HG02678 (cell line): ENCODE measurements around the gene PFN1.

Experiments used
- ATAC-seq: cut with Tn5 transposase; IDR thresholded peaks from one replicate; pipeline ENCODE4 v1.9.1; 2021; ENCODE audit warnings: mild to moderate bottlenecking, moderate library complexity; ENCODE audit not compliant: unreplicated experiment

The PFN1 gene

DNA sequence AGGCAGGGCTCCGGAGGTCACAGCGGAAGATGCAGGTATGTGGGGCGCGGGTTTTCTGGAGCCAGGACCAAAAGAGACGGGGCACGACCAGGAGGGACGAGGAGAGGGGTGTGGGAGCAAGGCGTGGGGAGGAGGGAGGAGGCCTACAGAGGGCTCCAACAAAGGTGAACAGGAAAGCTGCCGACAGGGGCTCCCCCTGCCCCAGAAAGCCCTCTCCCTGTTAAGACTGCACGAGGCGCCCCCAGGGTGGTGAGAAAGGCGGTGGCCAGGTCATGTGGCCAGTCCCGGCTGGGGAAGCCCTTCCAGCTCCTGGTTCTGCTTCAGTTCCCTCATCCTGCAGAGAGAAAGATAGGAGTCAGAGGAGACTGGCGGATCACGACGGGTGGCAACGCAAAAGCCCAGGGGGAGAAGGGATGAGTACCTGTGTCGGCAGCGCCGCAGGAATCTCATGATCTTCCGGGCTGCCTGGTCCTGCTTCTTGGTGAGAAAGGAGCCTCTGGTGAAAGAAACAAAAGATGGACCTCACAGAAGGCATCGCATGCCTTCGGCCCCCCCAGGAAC is 20.2 kb upstream of the PFN1 start:
- ATAC-seq, result no peak

DNA sequence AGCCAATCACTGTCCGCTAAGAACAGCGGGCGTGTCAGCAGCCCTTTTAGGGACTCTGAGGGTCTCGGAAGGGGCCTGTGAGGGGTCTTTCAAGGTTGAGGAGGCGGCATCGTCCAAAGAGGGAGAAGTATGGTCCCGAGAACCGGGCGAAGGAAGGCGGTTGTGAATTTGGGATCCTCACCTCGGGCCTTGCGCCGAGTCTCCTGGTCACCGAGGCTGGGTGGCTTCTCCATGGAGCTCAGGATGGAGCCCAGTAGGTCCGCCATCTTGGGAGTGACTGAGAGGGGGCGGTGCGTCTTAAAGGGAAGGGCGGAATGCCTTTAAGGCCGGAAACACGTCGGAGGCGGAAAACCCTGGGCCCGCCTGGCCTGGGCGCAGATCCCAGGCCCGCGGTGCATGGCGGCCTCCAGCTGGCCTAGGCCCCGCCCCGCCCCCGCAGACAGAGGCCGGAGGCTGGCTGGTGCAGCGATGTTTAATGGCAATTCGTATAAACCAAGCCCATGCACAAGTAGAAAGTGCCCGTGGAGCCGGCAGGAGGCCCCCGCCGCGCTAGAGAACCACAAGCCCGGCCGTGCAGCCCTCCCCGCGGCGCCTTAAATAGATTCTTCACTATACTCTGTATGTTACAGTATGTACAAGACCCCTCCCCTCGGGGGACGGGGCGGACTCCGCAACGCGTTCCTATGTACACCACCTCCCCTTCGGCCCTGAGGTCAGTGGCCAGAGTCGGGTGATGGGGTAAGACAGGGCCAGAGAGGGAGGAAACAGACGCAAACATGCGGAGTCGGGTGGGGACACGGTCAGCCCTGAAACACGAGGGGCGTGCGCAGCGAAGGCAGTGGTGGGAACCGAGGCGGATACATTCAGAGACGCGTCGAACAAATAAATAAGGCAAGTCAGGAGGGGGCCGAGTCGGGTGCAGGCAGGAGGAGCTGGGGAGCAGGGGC is 19.5 kb upstream of the PFN1 start, which contains the start of gene SPAG7:
SPAG7 (minus strand) TSS at position 279 of the 947 bp plus-strand sequence; CDS start at position 266, 13 bp downstream.
- peak; percentile 56 for ATAC-seq

DNA sequence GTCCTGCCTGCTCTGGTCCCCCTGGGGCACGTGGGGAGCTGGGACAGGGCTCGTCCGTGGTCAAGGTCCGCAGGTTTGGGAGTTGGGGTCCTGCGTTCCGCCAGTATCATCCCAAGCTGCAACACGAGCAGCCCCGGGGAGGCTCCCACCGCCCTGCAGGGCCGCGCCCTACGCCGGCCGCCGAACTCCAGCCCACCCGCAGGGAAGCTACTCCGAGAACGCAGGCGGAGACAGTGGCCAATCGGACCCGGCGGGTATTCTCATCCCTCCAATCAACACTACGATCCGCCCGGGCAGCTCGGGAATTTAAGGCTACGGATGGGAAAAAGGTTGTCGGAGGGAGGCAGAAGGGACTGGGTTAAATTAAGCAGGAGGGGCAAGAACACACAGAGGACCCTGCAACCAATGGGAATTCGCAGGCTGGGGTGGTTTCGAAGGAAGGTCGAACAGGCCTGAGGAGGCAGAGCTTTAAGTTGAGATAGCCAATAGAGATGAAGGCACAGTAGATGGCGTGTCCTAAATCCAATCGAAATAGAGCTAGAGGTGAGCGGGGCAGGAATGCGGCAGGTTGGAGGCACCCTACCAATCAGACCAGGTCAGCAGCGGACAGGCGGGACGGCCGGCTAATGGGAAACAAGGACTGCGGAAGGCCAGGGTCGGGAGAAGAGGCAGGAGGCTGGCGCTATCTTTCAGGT is 18.7 kb upstream of the PFN1 start:
- peak; percentile 84 for ATAC-seq

DNA sequence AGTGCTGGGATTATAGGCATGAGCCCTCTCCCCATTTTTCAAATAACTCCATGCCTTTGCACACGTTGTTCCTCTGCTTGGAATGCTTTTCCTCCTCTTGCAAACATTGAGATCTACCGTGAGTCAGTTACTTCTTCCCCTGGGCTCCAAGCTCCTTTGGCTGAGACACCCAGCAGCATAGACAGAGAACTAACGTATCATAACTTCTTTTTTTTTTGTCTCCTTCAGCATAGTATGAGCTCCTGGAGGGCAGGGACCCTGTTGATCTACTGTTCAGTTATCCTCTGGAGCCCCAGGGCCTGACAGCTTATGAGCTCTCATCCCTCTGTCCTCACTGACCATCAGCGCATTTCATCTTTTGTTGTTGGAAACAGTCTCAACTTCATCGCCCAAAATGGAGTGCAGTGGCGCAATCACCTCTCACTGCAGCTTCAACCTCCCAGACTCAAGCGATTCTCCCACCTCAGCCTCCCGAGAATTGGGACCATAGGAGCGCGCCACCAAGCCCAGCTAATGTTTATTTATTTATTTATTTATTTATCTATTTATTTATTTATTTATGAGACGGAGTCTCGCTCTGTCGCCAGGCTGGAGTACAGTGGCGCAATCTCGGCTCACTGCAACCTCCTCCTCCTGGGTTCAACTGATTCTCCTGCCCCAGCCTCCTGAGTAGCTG is 17.1 kb upstream of the PFN1 start:
- ATAC-seq, result no peak

DNA sequence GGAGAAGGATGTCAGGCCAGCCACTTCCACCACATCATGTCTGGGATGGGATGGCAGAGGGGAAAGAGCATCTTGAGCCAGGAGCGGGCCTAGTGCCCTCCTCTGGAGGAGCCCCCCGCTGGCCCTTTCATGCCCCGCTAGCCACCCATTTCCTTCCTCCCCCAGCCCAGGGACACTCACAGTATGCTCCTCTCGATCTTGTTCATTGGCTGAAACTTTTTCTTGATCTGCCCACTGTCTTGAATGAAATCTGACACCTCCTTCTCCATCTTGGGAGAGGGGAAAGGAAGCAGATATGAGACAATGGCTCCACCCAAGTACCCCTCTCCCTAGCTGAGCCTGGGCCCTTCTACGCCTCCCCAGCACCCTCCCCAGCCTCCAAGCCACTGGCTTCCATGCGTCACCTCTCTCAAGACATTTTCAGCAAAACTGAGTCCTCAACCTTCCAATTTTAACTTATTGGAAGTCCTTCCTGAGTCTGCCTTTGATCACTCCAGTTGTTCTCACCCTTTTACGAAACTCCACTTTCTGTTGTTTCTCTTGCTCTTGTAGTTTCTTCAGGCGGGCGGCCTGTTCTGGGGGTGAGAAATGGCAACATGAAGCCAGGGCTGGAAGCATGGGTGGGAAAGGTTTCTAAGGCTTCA is 12.1 kb upstream of the PFN1 start:
- ATAC-seq, result no peak

DNA sequence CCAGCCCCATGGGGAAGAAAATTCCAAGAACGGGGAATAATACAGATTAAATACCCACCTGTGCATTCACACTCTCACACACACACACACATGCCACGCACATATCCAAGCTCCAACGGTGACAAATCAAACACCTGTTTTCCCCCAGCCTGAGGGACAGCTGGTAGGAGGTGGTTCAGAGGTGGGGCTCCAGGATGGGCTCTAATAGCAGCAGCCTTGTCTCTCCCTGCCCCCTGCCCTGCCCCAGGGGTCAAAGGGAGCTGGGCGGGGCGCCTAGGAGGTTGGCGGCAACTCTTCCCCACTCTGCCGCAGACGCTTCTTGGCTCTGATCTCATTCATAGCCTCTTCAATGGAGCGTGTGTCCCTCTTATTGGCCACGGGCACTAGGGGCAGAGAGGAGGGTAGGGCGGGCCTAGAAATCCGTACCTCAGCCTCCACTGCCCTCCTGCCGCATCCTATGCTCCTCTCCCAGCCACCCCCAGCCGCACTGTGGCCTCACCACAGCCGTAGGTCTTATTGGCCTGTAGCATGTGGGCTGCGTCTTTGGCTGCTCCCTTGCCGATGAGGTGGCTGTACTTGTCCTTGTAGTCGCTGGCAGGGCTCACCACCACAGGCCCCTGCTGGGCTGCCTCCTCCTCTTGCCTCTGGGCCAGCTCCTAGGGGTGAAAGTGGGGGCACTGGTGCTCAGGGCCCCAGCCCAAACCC is 11.1 kb upstream of the PFN1 start:
- no peak for ATAC-seq

DNA sequence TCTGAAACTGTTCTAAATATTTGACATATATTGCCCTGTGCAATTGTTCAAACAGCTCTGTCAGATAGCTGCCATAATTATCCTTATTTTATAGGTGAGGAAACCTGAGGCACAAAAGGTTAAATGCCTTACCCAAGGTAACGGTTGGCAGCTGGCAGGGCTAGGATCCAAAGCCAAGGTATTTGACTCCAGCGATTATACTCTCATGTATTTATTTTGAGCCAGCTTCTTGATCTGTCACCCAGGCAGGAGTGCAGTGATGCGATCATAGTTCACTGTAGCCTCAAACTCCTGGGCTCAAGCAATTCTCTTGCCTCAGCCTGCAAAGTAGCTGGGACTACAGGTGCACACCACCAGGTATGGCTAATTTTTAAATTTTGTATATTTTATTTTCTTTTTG is 9.8 kb upstream of the PFN1 start:
- no peak for ATAC-seq

DNA sequence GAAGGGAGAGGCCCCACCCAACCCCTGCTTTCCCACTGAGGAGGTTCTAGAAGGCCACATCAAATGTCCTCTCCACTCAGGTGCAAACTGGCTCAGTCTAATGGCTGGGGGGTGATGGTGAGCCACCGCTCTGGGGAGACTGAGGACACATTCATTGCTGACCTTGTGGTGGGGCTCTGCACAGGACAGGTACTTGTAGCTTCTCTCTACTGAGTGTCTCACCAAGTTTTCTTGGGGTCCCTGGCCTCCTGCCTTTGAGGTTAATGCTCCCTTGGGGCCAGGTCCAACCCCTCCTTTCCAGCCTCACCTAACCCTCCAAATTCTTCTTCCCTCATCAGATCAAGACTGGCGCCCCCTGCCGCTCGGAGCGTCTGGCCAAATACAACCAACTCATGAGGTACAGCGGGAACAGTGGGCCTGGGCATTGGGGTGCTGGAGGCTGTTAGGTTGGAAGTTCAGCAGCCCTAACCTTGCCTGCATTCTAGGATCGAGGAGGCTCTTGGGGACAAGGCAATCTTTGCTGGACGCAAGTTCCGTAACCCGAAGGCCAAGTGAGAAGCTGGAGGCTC is 8.2 kb upstream of the PFN1 start:
- ATAC-seq, result no peak

DNA sequence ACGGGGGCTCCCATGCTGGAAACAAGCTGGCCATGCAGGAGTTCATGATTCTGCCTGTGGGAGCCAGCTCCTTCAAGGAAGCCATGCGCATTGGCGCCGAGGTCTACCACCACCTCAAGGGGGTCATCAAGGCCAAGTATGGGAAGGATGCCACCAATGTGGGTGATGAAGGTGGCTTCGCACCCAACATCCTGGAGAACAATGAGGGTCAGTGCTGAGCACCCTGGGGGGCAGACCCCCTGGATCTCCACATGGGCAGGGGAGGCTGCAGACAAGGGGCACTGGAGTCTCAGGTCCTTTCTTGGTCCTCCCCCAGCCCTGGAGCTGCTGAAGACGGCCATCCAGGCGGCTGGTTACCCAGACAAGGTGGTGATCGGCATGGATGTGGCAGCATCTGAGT is 6.8 kb upstream of the PFN1 start:
- ATAC-seq, result no peak

DNA sequence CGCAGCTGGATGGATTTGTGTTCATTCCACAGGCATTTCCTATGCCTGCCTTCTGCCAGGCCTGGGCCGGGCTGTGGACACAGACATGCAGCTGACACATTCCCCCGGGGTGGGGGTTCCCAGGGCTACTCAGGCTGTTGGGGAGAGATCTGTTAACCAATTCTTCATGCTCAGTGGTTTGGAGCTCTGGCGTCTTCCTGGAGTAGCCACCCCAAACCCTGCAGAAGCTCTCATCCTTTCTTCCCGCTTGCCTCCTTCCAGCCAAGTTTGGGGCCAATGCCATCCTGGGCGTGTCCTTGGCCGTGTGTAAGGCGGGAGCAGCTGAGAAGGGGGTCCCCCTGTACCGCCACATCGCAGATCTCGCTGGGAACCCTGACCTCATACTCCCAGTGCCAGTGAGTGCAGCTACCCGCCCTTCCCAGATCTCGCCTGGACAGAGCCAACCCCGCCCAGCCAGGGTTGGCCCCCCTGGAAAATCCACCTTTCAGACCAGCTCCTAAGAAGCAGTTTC is 5.2 kb upstream of the PFN1 start:
- ATAC-seq, result no peak

DNA sequence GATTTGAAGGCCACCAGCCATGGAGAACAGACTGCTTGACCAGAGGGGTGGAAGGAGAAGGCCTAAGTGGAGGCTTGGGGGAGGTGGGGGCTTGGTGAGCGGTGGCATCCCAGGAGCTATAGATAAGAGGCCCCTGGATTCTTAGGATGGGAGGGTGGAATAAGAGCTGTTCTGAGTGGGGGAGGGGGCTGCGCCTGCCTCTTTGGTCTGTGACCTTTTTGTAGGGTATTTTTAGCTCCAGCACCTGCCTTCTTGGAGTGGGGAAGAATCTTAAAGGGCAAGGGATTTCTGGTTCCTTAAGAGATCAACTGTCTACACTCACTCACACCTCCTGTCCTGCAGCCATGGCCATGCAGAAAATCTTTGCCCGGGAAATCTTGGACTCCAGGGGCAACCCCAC is 3.2 kb upstream of the PFN1 start:
- no peak for ATAC-seq

DNA sequence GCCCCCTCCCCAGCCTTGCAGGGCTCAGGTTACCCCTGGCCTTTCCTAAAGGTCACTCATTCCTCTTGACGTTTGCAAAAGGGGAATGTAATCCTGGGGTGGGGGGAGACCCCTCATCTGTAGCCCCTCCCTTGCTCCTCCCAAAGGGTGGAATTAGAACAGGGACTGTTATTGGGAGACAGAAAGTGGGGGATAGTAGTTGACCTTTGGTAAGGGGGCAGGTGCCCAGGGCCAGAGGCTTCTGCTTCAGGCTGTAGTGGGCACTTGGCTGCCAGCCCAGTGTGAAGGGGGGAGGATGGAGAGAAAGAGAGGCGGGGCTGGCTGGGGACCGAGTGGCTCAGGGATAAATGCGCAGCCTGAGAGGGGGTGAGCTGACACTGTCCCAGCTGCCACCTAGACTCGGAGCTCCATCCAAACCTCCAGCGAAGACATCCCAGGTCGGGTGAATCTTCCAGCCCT is 2.4 kb upstream of the PFN1 start, which contains the start of gene ENO3:
ENO3 (plus strand) TSS at position 374 of the 459 bp plus-strand sequence. CDS start 711 bp downstream, outside the sequence.
- no peak for ATAC-seq

DNA sequence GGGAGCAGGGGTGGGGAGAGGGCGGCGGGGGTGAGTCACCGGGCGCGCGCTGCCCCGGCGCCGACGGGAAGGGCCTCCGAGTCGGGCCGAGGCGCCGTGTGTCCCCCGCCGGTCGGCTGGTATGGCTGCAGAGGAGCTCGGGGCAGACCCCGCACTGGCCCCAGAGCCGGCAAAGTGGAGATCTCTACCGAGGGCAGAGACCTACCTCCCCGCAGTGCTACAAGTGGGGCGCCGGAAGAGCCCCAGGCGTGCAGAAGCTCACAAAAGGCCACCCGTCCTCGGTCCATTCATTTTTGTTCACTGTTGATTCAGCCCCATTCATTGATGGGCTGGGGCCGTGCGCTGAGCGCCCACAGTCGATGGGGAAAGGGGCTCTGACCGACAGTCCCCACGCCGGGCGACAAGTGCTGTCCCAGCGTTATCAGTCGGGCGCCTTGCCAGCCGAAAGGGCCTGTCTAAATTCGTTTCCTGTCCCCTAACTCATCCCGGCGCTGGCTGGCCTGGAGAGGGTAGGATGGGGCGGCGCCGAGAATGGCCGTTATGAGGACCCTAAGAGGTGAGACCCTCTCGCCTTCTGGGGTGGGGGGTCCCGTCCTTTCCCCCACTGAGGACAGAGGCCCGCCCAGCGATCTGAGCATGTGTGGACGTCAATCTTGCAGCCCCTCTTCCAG is 1.9 kb upstream of the PFN1 start:
- no peak for ATAC-seq

DNA sequence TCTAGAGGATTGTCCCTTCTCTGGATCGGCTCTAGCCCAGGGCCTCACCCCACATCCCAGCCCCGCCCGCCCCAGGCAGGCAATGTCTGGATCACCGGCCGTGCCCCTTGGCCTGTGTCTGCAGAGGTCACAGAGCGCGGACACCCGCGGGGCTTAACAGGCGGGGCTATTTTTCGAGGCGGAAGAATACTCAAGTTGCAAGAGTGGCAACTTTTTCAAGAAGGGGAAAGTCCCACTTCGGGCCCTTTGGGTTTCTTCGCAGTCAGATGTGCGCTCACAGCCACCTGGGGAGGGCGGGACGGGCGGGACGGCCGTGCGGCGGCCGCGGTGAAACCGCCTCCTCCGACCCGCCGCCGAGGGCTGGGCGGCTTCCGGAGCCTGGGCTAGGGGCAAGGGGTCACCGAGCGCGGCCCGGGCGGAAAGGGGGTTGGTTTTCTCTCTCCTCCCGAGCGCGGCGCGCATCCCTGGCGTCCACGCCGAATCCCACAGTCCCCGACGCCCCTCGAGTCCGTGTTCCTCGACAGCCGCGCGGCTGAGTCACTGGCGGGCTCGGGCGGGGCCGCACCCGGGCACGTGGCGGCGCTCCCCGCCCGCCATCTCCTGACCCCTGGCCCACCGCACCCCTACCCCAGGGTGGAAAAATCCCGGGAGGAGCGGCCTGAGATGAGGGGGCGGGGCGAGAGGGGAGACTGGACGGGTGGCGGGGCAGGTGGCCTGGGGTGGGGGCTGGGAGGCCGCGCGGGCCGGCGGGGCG is 1.2 kb upstream of the PFN1 start:
- peak; percentile 37 for ATAC-seq

DNA sequence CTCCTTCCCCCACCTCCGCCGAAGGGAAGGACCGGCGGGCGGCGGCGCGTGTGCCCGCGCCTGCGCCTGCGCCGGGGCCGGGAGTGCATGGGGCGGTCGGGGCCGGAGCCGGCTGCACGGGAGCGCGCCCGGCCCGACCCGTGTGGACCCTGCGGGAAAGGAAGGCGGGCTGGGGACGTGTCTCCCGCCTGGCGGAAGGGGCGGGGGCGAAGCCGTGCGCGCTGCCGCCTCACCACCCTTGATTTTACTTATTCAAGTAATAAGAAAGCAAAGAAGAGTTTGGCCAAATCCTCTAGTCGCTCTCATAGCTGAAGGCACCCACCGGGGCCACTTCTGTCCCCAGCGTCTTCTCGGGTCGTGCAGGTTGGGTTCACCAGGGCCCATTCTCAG is 596 bp upstream of the PFN1 start:
- ATAC-seq, result peak; percentile 39

DNA sequence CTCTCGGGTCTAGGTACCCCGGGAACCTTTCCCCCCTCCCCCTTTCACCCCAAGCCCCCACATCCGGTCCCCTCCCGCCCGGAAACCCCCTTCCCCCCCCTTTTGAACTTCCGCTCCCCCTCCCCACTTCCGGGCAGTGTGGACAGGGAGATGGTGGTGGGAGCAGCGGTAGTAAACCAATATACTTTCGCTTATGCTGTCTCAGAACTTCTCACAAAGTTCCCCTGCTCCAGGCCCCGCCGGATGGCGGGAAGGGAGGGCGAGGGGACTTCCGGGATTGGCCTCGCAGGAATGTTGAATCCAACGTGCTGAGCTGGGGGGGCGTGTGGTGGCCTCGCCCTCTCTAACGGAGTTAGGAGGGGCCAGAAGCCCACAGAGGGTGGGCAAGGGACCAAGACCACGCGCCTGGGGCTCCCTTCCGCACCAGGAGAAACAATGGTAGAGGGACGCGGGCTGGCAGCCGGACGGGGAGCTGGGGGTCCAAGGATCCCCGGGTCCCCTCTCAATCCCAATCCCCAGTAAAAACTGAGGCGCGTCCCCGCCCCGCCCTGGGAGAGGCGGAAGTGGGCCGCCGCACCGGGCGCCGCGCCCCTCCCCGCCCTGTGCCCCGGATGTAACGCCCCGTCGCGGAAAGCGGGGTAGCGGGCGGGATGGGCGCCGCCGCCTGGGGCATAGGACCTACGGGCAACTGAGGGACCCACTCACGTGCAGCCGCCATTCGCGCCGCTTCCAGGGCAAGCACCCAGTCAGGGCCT is 742 bp downstream of the PFN1 start:
- no peak for ATAC-seq

DNA sequence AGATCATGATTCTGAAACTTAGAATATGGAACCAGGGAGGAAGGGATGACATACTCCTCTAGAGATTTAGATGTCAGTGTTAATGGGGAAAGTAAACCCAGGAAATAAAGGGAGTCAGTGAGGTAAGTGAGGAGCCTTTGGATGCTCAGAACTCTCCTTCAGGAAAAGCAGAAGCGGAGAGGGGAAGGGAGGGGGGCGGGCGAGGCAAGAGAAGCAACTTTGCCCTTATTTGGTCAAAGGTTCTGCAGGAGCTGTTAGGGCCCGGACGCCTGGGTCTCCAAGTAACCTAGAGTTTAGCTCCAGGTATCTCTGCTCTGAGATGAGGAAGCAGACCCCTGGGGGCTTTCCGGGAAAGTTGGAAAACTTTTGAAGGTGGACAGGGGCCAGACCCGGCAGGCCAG is 1.3 kb downstream of the PFN1 start:
- no peak for ATAC-seq
